K562 (cell line): ENCODE measurements around the gene QPRT. TPM values are rescaled to one million over a fixed set of nuclear protein-coding genes. Genes with fewer than 3 reads are reported as not detected.

ENCODE experiments used
- DNMT1 ChIP-seq: fragments of 450-650 bp; IDR thresholded peaks from 2 replicates; pipeline ENCODE4 v1.6.1; 2016; ENCODE audit warnings: antibody characterized with exemption, mild to moderate bottlenecking
- EP300 ChIP-seq: IDR thresholded peaks from 2 replicates; pipeline ENCODE4 v1.6.1; 2012; ENCODE audit warnings: low read length, improper control_type of control experiment
- LARP7 ChIP-seq: fragments of 450-650 bp; IDR thresholded peaks from 2 replicates; pipeline ENCODE4 v1.6.1; 2016
- NR3C1 ChIP-seq: sonication (generic); formaldehyde crosslinking; IDR thresholded peaks from 2 replicates; pipeline ENCODE4 v1.8.1; 2022; ENCODE audit warnings: missing genetic modification reagents
- POLR2A ChIP-seq: fragments of 450-650 bp; conservative IDR thresholded peaks from 2 replicates; pipeline ENCODE4 v1.6.1; 2016
- RBFOX2 ChIP-seq: fragments of 200-400 bp; formaldehyde crosslinking; IDR thresholded peaks from 2 replicates; pipeline ENCODE4 v1.6.1; 2017; ENCODE audit warnings: low read depth, mild to moderate bottlenecking, low read length, moderate library complexity
- RFX7 ChIP-seq: fragments of 250-450 bp; sonication (Bioruptor Pico); IDR thresholded peaks from 2 replicates; pipeline ENCODE4 v1.5.1; 2021; ENCODE audit warnings: mild to moderate bottlenecking
- TBP ChIP-seq: optimal IDR thresholded peaks from 2 replicates; pipeline ENCODE3; 2011; ENCODE audit warnings: low read depth, low read length, improper control_type of control experiment
- ZNF324 ChIP-seq: fragments of 250-450 bp; sonication (Bioruptor Pico); IDR thresholded peaks from 2 replicates; pipeline ENCODE4 v1.4.0; 2020; ENCODE audit warnings: mild to moderate bottlenecking
- ZNF354B ChIP-seq: fragments of 250-450 bp; sonication (Bioruptor Pico); IDR thresholded peaks from 2 replicates; pipeline ENCODE4 v1.4.0; 2020
- polyA plus RNA-seq, 8 experiments: library from polyadenylated mRNA; depleted of rRNA in 4 of 8; stranded (reverse) in 5 of 8; unstranded in 3 of 8; fragments of >200 nt; fragmentation: Nextera tagmentation in 2 of 8; fragmentation: Illumina TruSeq in 1 of 8; extraction: Ambion mirVana in 2 of 8; extraction: Trizol in 1 of 8; gene quantifications; 2 replicates each; pipeline versions ENCODE4 v1.2.1 to v1.2.3, GENCODE V29; 2011 to 2014; ENCODE audit warnings: inconsistent platforms in 1 of 8, missing spikeins in 1 of 8
- total RNA-seq, 7 experiments: library from RNA; depleted of rRNA in 6 of 7; stranded (reverse); fragments of >200 nt in 6 of 7; fragmentation: Illumina TruSeq in 2 of 7; extraction: Trizol in 2 of 7; gene quantifications; 2 replicates each; pipeline versions ENCODE4 v1.2.1 to v1.2.3, GENCODE V29; 2011 to 2021; ENCODE audit warnings: low replicate concordance in 1 of 7
- TF ChIP-seq, protein P1 (sequence below): fragments of 250-450 bp; sonication (Bioruptor Pico); IDR thresholded peaks from 2 replicates; pipeline ENCODE4 v1.4.0; 2020; ENCODE audit warnings: mild to moderate bottlenecking, moderate library complexity
- TF ChIP-seq, protein P2 (sequence below), 3 experiments: IDR thresholded peaks in 2 of 3; conservative IDR thresholded peaks in 1 of 3; 2 replicates each; pipeline ENCODE4 v1.5.1; 2011 to 2012; ENCODE audit warnings: low read length in 3 of 3, mild to moderate bottlenecking in 3 of 3, control low read depth in 2 of 3, improper control_type of control experiment in 1 of 3, inconsistent platforms in 1 of 3, low read depth in 1 of 3, mixed read lengths in 1 of 3, moderate library complexity in 1 of 3; ENCODE audit not compliant: insufficient read depth in 2 of 3
- TF ChIP-seq, protein P3 (sequence below): fragments of 250-450 bp; sonication (Bioruptor Pico); IDR thresholded peaks from 2 replicates; pipeline ENCODE4 v1.5.0; 2022; ENCODE audit warnings: mild to moderate bottlenecking
- TF ChIP-seq, protein P4 (sequence below): sonication (generic); formaldehyde crosslinking; IDR thresholded peaks from 2 replicates; pipeline ENCODE4 v1.8.0; 2022; ENCODE audit warnings: mild to moderate bottlenecking, missing genetic modification reagents
- TF ChIP-seq, protein P5 (sequence below): fragments of 250-450 bp; sonication (Bioruptor Pico); IDR thresholded peaks from 2 replicates; pipeline ENCODE4 v1.8.0; 2021; ENCODE audit warnings: mild to moderate bottlenecking, moderate library complexity
- TF ChIP-seq, protein P6 (sequence below): fragments of 450-650 bp; IDR thresholded peaks from 2 replicates; pipeline ENCODE4 v1.6.1; 2014; ENCODE audit warnings: low read depth, mild to moderate bottlenecking, moderate library complexity, borderline replicate concordance

QPRT gene
- total and polyA plus RNA-seq, 9 of the 15 experiments (the other 6 are each of a cell fraction or from before 2014, with no cell fraction given) = 7.7 to 112 (median 64.1) TPM

DNA sequence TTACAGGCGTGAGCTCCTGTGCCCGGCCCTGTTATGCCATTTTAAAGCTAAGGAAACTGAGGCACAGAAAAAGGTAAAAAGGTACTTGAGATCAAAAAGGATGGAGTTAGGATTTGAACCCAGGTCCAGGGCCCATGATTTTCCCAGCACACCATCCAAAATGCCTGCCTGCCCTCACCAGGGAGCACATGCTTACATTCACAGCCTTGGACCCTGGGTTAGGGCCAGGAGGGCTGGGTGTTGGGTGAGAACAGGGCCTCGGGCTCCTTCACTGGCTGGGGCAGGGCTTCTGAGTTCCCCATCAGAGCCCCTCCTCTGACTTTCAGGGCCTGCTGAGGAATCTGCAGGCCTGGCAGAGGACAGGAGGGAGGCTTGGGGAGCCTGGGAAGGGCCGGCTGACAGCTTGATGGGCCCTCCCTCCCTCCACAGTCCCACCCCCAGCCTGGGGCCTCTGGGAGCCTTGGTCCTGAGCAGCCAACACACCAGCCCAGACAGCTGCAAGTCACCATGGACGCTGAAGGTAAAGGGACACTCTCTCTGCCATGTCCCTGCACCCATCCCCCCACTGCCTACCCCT, at the start of gene QPRT (continued):
- TF ChIP-seq, protein P1, sequence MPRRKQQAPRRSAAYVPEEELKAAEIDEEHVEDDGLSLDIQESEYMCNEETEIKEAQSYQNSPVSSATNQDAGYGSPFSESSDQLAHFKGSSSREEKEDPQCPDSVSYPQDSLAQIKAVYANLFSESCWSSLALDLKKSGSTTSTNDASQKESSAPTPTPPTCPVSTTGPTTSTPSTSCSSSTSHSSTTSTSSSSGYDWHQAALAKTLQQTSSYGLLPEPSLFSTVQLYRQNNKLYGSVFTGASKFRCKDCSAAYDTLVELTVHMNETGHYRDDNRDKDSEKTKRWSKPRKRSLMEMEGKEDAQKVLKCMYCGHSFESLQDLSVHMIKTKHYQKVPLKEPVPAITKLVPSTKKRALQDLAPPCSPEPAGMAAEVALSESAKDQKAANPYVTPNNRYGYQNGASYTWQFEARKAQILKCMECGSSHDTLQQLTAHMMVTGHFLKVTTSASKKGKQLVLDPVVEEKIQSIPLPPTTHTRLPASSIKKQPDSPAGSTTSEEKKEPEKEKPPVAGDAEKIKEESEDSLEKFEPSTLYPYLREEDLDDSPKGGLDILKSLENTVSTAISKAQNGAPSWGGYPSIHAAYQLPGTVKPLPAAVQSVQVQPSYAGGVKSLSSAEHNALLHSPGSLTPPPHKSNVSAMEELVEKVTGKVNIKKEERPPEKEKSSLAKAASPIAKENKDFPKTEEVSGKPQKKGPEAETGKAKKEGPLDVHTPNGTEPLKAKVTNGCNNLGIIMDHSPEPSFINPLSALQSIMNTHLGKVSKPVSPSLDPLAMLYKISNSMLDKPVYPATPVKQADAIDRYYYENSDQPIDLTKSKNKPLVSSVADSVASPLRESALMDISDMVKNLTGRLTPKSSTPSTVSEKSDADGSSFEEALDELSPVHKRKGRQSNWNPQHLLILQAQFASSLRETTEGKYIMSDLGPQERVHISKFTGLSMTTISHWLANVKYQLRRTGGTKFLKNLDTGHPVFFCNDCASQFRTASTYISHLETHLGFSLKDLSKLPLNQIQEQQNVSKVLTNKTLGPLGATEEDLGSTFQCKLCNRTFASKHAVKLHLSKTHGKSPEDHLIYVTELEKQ (CRISPR knock-in tag) = no peak
- TF ChIP-seq EP300 (no peak), RBFOX2 (peak; percentile 60), ZNF354B (no peak), ZNF324 (CRISPR knock-in tag) (no peak), RFX7 (CRISPR knock-in tag) (no peak), POLR2A (peak; percentile 69), LARP7 (no peak), DNMT1 (no peak), NR3C1 (CRISPR knock-in tag) (no peak), TBP (peak; percentile 72)
- TF ChIP-seq, protein P2, sequence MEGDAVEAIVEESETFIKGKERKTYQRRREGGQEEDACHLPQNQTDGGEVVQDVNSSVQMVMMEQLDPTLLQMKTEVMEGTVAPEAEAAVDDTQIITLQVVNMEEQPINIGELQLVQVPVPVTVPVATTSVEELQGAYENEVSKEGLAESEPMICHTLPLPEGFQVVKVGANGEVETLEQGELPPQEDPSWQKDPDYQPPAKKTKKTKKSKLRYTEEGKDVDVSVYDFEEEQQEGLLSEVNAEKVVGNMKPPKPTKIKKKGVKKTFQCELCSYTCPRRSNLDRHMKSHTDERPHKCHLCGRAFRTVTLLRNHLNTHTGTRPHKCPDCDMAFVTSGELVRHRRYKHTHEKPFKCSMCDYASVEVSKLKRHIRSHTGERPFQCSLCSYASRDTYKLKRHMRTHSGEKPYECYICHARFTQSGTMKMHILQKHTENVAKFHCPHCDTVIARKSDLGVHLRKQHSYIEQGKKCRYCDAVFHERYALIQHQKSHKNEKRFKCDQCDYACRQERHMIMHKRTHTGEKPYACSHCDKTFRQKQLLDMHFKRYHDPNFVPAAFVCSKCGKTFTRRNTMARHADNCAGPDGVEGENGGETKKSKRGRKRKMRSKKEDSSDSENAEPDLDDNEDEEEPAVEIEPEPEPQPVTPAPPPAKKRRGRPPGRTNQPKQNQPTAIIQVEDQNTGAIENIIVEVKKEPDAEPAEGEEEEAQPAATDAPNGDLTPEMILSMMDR (IDR thresholded peaks at IDR 0.05 in 2 of 3, conservative IDR thresholded peaks at IDR 0.05 in 1 of 3; ENCODE audit: insufficient read depth in 2 of 3, low read depth in 1 of 3, low read length in 3 of 3) = no peak
- TF ChIP-seq, protein P3, sequence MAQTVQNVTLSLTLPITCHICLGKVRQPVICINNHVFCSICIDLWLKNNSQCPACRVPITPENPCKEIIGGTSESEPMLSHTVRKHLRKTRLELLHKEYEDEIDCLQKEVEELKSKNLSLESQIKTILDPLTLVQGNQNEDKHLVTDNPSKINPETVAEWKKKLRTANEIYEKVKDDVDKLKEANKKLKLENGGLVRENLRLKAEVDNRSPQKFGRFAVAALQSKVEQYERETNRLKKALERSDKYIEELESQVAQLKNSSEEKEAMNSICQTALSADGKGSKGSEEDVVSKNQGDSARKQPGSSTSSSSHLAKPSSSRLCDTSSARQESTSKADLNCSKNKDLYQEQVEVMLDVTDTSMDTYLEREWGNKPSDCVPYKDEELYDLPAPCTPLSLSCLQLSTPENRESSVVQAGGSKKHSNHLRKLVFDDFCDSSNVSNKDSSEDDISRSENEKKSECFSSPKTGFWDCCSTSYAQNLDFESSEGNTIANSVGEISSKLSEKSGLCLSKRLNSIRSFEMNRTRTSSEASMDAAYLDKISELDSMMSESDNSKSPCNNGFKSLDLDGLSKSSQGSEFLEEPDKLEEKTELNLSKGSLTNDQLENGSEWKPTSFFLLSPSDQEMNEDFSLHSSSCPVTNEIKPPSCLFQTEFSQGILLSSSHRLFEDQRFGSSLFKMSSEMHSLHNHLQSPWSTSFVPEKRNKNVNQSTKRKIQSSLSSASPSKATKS (CRISPR knock-in tag) = no peak
- TF ChIP-seq, protein P4, sequence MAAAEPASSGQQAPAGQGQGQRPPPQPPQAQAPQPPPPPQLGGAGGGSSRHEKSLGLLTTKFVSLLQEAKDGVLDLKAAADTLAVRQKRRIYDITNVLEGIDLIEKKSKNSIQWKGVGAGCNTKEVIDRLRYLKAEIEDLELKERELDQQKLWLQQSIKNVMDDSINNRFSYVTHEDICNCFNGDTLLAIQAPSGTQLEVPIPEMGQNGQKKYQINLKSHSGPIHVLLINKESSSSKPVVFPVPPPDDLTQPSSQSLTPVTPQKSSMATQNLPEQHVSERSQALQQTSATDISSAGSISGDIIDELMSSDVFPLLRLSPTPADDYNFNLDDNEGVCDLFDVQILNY (CRISPR knock-in tag) = no peak
- TF ChIP-seq, protein P5, sequence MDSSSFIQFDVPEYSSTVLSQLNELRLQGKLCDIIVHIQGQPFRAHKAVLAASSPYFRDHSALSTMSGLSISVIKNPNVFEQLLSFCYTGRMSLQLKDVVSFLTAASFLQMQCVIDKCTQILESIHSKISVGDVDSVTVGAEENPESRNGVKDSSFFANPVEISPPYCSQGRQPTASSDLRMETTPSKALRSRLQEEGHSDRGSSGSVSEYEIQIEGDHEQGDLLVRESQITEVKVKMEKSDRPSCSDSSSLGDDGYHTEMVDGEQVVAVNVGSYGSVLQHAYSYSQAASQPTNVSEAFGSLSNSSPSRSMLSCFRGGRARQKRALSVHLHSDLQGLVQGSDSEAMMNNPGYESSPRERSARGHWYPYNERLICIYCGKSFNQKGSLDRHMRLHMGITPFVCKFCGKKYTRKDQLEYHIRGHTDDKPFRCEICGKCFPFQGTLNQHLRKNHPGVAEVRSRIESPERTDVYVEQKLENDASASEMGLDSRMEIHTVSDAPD (CRISPR knock-in tag) = no peak
- TF ChIP-seq, protein P6, sequence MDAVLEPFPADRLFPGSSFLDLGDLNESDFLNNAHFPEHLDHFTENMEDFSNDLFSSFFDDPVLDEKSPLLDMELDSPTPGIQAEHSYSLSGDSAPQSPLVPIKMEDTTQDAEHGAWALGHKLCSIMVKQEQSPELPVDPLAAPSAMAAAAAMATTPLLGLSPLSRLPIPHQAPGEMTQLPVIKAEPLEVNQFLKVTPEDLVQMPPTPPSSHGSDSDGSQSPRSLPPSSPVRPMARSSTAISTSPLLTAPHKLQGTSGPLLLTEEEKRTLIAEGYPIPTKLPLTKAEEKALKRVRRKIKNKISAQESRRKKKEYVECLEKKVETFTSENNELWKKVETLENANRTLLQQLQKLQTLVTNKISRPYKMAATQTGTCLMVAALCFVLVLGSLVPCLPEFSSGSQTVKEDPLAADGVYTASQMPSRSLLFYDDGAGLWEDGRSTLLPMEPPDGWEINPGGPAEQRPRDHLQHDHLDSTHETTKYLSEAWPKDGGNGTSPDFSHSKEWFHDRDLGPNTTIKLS = no peak
